H1 (cell line): ENCODE data around the gene CA5A. TPM values are rescaled to one million over a fixed set of nuclear protein-coding genes. Genes with fewer than 3 reads are reported as not detected.
"Not testable (repeated sequence)": the region's sequence is repeated elsewhere in the genome, so short reads cannot be mapped to it uniquely, and the experiment has no call there.

ENCODE experiments used
- CTCF ChIA-PET: fragments of 300-600 bp; sonication (Branson Sonifier 250); formaldehyde crosslinking; loops from one replicate; lab custom pipeline; 2021; ENCODE audit not compliant: partially characterized antibody; lab: Charles Lee
- POLR2A ChIA-PET: fragments of 300-600 bp; sonication (Branson Sonifier 250); formaldehyde crosslinking; loops from one replicate; lab custom pipeline; 2021; ENCODE audit warnings: inconsistent platforms; ENCODE audit not compliant: partially characterized antibody; lab: Charles Lee
- DNase-seq, 2 experiments: peaks; one replicate each; pipeline versions ENCODE4 v3.0.0 to v3.0.0-alpha.2; 2010 to 2022; ENCODE audit warnings: low spot score in 2 of 2, low read depth in 1 of 2, mixed read lengths in 1 of 2
- FAIRE-seq: peaks from 2 replicates; lab custom pipeline; 2011; peaks lifted over from hg19 to GRCh38; lab: Jason Lieb, UNC
- H2AFZ ChIP-seq: 2 replicates; pipeline ENCODE4 v1.8.1; 2012; ENCODE audit warnings: low read length, inconsistent platforms
- H2AK5ac ChIP-seq: 2 replicates; pipeline ENCODE4 v1.6.1; 2013; ENCODE audit warnings: low read depth, low read length
- H2BK120ac ChIP-seq: replicated peaks from 2 replicates; pipeline ENCODE3; 2013; ENCODE audit warnings: low read depth, low read length, inconsistent platforms
- H2BK12ac ChIP-seq: 2 replicates; pipeline ENCODE4 v1.6.1; 2013; ENCODE audit warnings: low read depth, low read length
- H2BK15ac ChIP-seq: 2 replicates; pipeline ENCODE4 v1.6.1; 2013; ENCODE audit warnings: low read length
- H2BK20ac ChIP-seq: 2 replicates; pipeline ENCODE4 v1.6.1; 2013; ENCODE audit warnings: low read length
- H2BK5ac ChIP-seq: 2 replicates; pipeline ENCODE4 v1.6.1; 2013; ENCODE audit warnings: low read depth, low read length
- H3K14ac ChIP-seq: 2 replicates; pipeline ENCODE4 v1.6.1; 2013; ENCODE audit warnings: inconsistent platforms; ENCODE audit not compliant: insufficient read length
- H3K18ac ChIP-seq: 2 replicates; pipeline ENCODE4 v1.6.1; 2013; ENCODE audit warnings: low read length; ENCODE audit errors: extremely low read depth
- H3K23ac ChIP-seq: 2 replicates; pipeline ENCODE4 v1.6.1; 2013; ENCODE audit warnings: inconsistent platforms; ENCODE audit not compliant: insufficient read length
- H3K23me2 ChIP-seq: 2 replicates; pipeline ENCODE4 v1.6.1; 2013; ENCODE audit warnings: low read depth, low read length
- H3K27ac ChIP-seq: 2 replicates; pipeline ENCODE4 v1.6.1; 2011; ENCODE audit warnings: low read depth, low read length, inconsistent platforms
- H3K27me3 ChIP-seq, 4 experiments: replicated peaks in 1 of 4; 1 replicate in 1 of 4; 2 replicates in 3 of 4; pipeline versions ENCODE4 v1.6.1 to v1.8.1; 2011 to 2013; ENCODE audit warnings: low read length in 3 of 4, mild to moderate bottlenecking in 3 of 4, inconsistent platforms in 2 of 4, mixed read lengths in 2 of 4, moderate library complexity in 1 of 4; ENCODE audit not compliant: control insufficient read depth in 3 of 4, insufficient read depth in 3 of 4; ENCODE audit errors: extremely low read depth in 1 of 4
- H3K36me3 ChIP-seq, 4 experiments: 2 replicates each; pipeline versions ENCODE4 v1.6.1 to v1.8.1; 2011 to 2013; ENCODE audit warnings: mild to moderate bottlenecking in 4 of 4, low read length in 3 of 4, moderate library complexity in 2 of 4, control low read depth in 1 of 4, inconsistent platforms in 1 of 4; ENCODE audit not compliant: insufficient read depth in 4 of 4, control insufficient read depth in 2 of 4
- H3K4ac ChIP-seq: replicated peaks from 2 replicates; pipeline ENCODE3; 2013; ENCODE audit warnings: low read length, low read depth, mixed read lengths, inconsistent platforms; ENCODE audit not compliant: insufficient read length
- H3K4me1 ChIP-seq, 4 experiments: replicated peaks in 1 of 4; 1 replicate in 1 of 4; 2 replicates in 3 of 4; pipeline versions ENCODE4 v1.6.1 to v1.8.1; 2011 to 2013; ENCODE audit warnings: low read length in 3 of 4, inconsistent platforms in 2 of 4, mixed read lengths in 1 of 4; ENCODE audit not compliant: insufficient read depth in 4 of 4, control insufficient read depth in 3 of 4
- H3K4me2 ChIP-seq, 2 experiments: 2 replicates each; pipeline versions ENCODE4 v1.6.1 to v1.8.1; 2011 to 2013; ENCODE audit warnings: low read depth in 2 of 2, low read length in 2 of 2, control low read depth in 1 of 2, inconsistent platforms in 1 of 2, mild to moderate bottlenecking in 1 of 2; ENCODE audit not compliant: insufficient read depth in 1 of 2
- H3K4me3 ChIP-seq, 4 experiments: fragments of 200-600, 300-600 bp in 1 of 4; sonication (generic), shearing (Covaris generic), sonication (Bioruptor Twin) in 1 of 4; 2 replicates each; pipeline versions ENCODE4 v1.5.1 to v1.8.1; 2011 to 2016; ENCODE audit warnings: low read length in 4 of 4, low read depth in 3 of 4, control low read depth in 2 of 4, inconsistent platforms in 2 of 4, mild to moderate bottlenecking in 2 of 4, mixed read lengths in 1 of 4, moderate library complexity in 1 of 4; ENCODE audit not compliant: insufficient read depth in 2 of 4; ENCODE audit errors: extremely low read depth in 1 of 4
- H3K56ac ChIP-seq: replicated peaks from 2 replicates; pipeline ENCODE3; 2013; ENCODE audit warnings: low read depth, mild to moderate bottlenecking, mixed read lengths, low read length, inconsistent platforms; ENCODE audit not compliant: insufficient read length
- H3K79me1 ChIP-seq: 2 replicates; pipeline ENCODE4 v1.6.1; 2013; ENCODE audit warnings: low read depth, low read length, control low read depth
- H3K79me2 ChIP-seq, 2 experiments: 2 replicates each; pipeline versions ENCODE4 v1.6.1 to v1.8.1; 2012 to 2013; ENCODE audit warnings: low read length in 2 of 2, mild to moderate bottlenecking in 2 of 2, inconsistent platforms in 1 of 2; ENCODE audit not compliant: insufficient read depth in 2 of 2, control insufficient read depth in 1 of 2
- H3K9ac ChIP-seq, 4 experiments: replicated peaks in 1 of 4; 1 replicate in 1 of 4; 2 replicates in 3 of 4; pipeline versions ENCODE4 v1.6.1 to v1.8.1; 2011 to 2013; ENCODE audit warnings: low read depth in 3 of 4, low read length in 3 of 4, control low read depth in 2 of 4, mild to moderate bottlenecking in 2 of 4, moderate library complexity in 2 of 4, inconsistent platforms in 1 of 4; ENCODE audit errors: extremely low read depth in 1 of 4
- H3K9me3 ChIP-seq, 2 experiments: 2 replicates each; pipeline versions ENCODE4 v1.6.1 to v1.8.1; 2012 to 2013; ENCODE audit warnings: mild to moderate bottlenecking in 2 of 2, moderate library complexity in 2 of 2, control low read depth in 1 of 2, inconsistent platforms in 1 of 2, low read depth in 1 of 2, low read length in 1 of 2, mixed read lengths in 1 of 2; ENCODE audit not compliant: insufficient read depth in 2 of 2
- H4K20me1 ChIP-seq, 2 experiments: replicated peaks in 1 of 2; 2 replicates each; pipeline versions ENCODE3 to v1.8.1; 2011 to 2013; ENCODE audit warnings: inconsistent platforms in 2 of 2, low read length in 2 of 2, mild to moderate bottlenecking in 1 of 2; ENCODE audit not compliant: insufficient read depth in 2 of 2, control insufficient read depth in 1 of 2
- H4K5ac ChIP-seq: 2 replicates; pipeline ENCODE4 v1.6.1; 2013; ENCODE audit warnings: low read length, low read depth, mixed read lengths, inconsistent platforms; ENCODE audit not compliant: insufficient read length
- H4K8ac ChIP-seq: 2 replicates; pipeline ENCODE4 v1.8.0; 2013; ENCODE audit warnings: mild to moderate bottlenecking, moderate library complexity, low read length, inconsistent platforms; ENCODE audit not compliant: insufficient read depth; ENCODE audit errors: extremely low read depth
- H4K91ac ChIP-seq: replicated peaks from 2 replicates; pipeline ENCODE3; 2013; ENCODE audit warnings: low read length, mixed read lengths, inconsistent platforms; ENCODE audit not compliant: insufficient read length
- WGBS, 2 experiments: shearing (Covaris generic) in 1 of 2; methylation state at CpG; one replicate each; pipeline versions ENCODE4 v1.1.6 to v1.1.7; 2013 to 2015; ENCODE audit warnings: low lambda C conversion rate in 2 of 2, mixed read lengths in 2 of 2, inconsistent platforms in 1 of 2, low coverage in 1 of 2, missing lambda C conversion rate in 1 of 2; ENCODE audit not compliant: insufficient replicate concordance in 2 of 2, insufficient coverage in 1 of 2, insufficient read length in 1 of 2; ENCODE audit errors: extremely low coverage in 1 of 2, missing lambda C conversion rate in 1 of 2; 5-methylcytosine and 5-hydroxymethylcytosine counted together
- polyA plus RNA-seq, 7 experiments: library from polyadenylated mRNA; depleted of rRNA in 3 of 7; stranded (reverse) in 5 of 7; unstranded in 2 of 7; fragments of >200 nt in 5 of 7; fragments of 200-250 nt in 2 of 7; gene quantifications; 1 replicate in 5 of 7; 2 replicates in 1 of 7; 4 replicates in 1 of 7; pipeline versions ENCODE4 v1.2.1 to v1.2.3, GENCODE V29; 2011 to 2013; ENCODE audit warnings: missing spikeins in 2 of 7, mixed read lengths in 2 of 7
- total RNA-seq: library from RNA; stranded (reverse); fragmentation: NEBNext Ultra II Directional; extraction: Animal tissue kit (Norgen Biotek cat#: 25700); gene quantifications from 2 replicates; pipeline ENCODE4 v1.2.1, GENCODE V29; 2021

CA5A gene
- total and polyA plus RNA-seq, 2 of the 8 experiments (the other 6 are each of a cell fraction or from before 2014, with no cell fraction given), result not detected

DNA sequence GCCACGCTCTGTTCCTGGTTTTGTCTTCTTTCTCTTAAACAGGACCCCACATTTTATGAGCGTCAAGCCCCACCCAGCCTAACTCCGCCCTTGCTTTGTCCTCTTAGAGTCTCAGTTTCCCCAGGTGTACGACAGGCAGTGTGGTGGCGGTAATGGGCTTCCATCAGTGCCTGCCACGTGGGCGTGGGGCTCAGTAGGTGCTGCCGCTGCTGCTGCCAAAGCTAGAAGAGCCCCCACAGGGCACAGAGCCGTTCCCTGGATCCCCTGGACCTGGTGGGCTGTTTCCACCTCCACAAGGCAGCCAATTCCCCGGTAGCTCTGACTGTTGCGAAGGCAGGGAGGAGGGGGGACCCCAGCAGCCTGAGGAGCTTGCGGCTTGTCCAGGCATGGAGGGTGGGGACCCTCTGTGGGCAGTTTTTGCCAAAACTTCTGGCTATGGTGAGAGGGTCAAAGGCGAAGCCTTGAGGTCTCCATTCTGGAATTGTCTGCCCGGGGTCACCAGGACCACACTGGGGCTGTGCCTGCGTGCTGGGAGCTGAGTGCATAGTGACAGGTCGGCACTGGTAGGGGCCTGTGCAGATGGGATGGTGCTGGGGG lies 39.3 kb downstream of the CA5A start:
- not testable (repeated sequence) for H2AFZ ChIP-seq, H4K5ac ChIP-seq, H3K14ac ChIP-seq, H3K79me1 ChIP-seq, H3K4me2 ChIP-seq, H2BK15ac ChIP-seq, H3K9ac ChIP-seq, H3K27ac ChIP-seq, H4K8ac ChIP-seq, H2BK5ac ChIP-seq, H2BK20ac ChIP-seq, H3K18ac ChIP-seq, H3K23me2 ChIP-seq, H3K23ac ChIP-seq, H2BK12ac ChIP-seq, DNase-seq, H3K9me3 ChIP-seq, H3K4me1 ChIP-seq, H3K4me3 ChIP-seq, H3K79me2 ChIP-seq, H3K27me3 ChIP-seq, H2AK5ac ChIP-seq, H3K56ac ChIP-seq, H4K91ac ChIP-seq, H4K20me1 ChIP-seq, H3K36me3 ChIP-seq, H2BK120ac ChIP-seq, FAIRE-seq, H3K4ac ChIP-seq
- POLR2A ChIA-PET, result interaction anchor here (1.1 kb wide), 1 partner anchor 68 kb away, joined by 3 read pairs; no protein-coding TSS in a partner anchor
- CTCF ChIA-PET, result interaction anchor here (1.2 to 1.9 kb wide), 2 partner anchors 9 to 128 kb away, joined by 5 to 6 read pairs; no protein-coding TSS in a partner anchor
- 86% methylated on average over 12 of the region's 16 CpGs; no CpG with 5 or more reads in 1 of the 2 experiments for WGBS, 2 experiments
